Inflammatory macrophage (primary cell): ENCODE measurements around the gene KRTAP6-1.

Experiments used
- DNase-seq, 2 donors: peaks; one replicate each; pipeline ENCODE4 v3.0.0-alpha.2; 2020 to 2022
- total RNA-seq, 18 experiments: gene quantifications; one replicate each; lab custom pipeline; 2026; ENCODE audit warnings: mixed read lengths in 6 of 18, inconsistent platforms in 2 of 18; lab: John Stamatoyannopoulos, UW

The KRTAP6-1 gene, protein sequence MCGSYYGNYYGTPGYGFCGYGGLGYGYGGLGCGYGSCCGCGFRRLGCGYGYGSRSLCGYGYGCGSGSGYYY
- total RNA-seq = 0 reads per million in 18 experiments

DNA sequence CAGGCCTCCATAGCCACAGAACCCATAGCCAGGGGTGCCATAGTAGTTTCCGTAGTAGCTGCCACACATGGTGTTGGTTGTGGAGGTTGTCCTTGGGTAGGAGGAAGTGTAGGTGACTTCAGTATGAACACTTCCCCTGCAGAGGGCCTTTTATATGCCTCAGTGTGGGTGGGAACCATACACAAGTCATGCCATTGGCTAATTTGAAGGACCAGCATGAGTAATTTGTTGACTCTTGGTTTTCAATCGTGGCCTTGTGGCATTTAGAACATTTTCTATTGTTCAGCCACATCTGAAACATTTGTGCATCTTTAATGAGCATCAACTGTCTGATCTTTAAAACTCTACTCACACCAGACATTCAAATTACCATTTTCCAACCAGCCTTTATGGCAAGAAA is at the start of gene KRTAP6-1:
TSS of gene KRTAP6-1 (minus strand) at position 95 of the 400 bp plus-strand sequence. CDS start at position 69, 26 bp downstream.
- DNase-seq = no peak

DNA sequence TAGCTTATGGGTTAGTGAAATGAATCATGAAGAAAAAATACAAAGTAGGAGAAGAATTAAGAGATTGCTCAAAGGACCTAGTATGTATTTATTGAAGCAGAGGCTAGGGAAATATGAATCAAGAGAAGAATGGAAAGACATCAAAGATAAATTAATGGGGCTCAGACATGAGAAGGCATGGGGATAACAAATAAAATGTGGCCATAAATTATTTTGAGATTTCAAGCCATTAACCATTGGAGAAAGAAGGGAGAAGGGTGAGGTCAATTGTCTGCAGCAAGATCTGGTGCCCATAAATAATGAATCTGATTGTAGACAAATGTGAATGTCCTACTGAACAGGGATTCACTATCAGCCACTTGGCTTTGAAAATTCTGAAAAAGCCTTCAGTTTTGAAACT is 39.2 kb upstream of the KRTAP6-1 start:
- no peak for DNase-seq

DNA sequence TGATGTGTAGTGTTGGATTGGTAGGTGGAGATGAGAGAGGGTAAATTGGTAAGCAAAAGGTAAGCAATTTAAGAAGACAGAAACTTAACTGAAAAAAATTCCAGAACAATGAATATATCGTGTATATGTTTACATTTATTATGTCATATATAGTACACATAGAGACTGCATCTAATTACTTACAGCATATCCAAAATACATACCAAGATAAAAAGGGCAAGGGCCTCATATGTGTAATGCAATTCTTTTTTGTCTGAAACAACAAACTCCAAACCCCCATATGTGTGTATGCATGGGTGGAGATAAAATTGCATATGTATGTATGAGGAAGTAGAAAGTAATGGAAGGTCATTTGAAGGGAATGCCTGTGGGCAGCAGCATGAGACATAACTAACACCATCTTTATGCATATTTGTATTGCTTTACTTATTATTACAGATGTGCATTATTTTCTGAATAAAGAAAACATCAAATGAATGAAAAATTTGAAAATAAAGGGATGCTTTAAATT is 33.2 kb upstream of the KRTAP6-1 start:
- no peak for DNase-seq

DNA sequence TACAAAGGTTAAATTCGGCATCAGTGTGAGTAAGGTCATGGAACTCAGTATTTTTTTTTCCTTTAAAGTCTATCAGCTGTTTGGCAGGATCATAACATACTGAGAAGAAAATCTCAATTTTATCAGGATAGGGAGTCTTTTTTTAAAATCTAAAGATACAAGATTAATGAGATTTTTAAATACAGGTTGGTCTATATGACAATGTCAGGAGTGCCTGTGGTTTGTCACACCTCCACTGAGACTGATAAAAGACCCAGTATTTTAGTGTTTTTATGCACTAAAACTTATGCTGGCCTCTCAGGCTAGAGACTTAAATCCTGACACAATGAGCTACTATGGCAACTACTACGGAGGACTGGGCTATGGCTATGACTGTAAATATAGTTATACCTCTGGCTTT is 28.8 kb upstream of the KRTAP6-1 start, which contains the start of gene KRTAP20-3:
TSS of gene KRTAP20-3 (plus strand) at position 301 of the 400 bp plus-strand sequence.
- DNase-seq = no peak

DNA sequence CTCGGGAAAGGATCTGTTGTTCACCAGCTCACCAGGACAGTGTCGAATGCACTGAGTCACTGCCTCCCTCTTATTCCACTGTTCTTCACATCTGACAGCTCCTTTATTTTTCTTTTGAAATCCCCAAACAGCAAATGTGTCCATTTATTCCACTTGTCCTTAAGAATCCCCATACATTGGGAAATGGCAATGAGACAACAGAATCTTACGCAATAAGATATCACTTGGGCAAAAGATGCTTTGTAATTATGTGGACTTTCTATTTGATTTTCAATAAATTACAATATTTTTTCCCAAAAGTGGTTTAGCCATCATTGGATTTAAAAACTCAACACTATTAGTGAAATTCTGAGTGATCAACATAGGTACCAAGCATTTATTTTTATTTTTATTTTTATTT is 25.0 kb upstream of the KRTAP6-1 start:
- no peak for DNase-seq

DNA sequence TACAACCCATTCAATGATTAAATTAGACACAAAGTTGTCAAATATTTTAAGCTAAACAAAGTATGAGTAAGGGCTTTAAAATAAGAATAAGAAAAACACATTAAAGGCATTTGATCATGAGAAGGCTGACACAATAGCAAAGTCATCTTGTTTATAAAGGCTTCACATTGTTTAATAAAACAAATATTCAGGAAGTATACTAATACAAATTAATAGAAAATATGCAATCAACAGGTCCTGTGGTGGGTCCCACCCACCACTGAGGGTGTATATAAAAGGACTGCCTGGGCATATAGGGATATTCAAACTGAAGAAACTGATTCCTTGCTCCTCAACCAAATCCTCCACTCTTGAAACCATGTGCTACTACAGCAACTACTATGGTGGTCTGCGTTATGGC is 21.2 kb upstream of the KRTAP6-1 start, which contains the start of gene KRTAP20-2:
TSS of gene KRTAP20-2 (plus strand) at position 301 of the 400 bp plus-strand sequence. CDS start at position 359, 58 bp downstream.
- no peak for DNase-seq

DNA sequence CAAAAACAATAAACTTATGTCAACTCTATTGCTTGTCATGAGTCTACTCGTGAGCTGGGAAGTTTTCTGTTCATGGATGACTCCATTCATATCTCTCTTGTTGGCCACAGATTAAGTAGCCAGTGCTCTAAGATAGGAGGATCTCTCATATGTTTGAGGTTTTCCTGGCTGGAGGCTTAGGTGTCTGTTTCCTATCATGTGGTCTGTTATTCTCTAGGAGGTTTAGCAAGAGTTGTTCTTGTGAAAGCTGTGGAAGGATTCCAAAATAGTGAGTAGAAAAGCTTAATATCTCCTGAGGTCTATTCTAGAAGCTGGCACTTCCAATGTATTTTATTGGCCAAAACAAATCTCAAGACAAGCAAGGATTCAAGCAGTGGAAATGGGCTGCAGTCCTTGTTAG is 15.5 kb upstream of the KRTAP6-1 start:
- DNase-seq = no peak

DNA sequence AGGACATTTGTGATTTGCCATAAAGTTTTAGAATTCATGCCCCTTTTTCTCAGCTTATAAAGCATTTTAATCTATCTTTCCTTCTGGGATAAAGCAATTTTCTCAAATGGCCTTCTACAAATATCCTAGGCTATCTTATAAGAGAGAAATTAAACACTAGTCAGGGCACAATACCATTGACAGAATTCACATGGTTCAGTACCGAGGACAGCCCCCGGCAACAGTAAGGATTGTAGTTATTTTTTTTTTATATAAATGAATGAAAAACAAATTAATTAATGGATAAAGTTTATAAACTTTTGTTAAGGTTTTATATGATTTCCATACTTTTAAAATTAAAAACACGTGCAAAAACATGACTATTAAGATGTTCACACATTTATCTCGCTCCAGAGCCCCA is 14.4 kb upstream of the KRTAP6-1 start:
- DNase-seq = no peak

DNA sequence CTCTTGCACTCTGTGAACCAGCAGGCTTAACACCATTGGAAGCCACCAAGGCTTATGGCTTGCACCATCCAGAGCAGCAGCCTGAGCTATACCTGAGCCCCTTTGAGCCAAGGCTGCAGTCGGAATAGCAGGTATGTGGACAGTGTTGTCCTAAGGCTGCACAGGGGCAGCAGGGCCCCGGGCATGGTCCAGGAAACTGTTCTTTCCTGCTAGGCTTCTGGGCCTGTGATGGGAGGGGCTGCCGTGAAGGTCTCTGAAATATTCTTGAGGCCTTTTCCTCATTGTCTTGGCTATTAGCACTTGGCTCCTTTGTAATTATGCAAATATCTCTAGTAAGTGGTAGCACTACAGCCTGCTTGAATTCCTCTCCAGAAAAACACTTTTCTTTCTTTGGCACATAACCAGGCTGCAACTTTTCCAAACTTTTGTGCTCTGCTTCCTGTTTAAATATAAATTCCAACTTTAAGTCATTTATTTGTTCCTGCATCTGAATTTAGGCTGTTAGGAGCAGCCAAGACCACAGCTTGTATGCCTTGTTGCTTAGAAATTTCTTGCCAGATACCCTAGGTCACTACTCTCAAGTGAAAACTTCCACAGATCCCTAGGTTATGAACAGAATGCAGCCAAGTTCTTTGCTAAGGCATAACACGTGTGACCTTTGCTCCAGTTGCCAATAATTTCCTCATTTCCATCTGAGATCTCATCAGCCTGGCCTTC is 11.9 kb upstream of the KRTAP6-1 start:
- no peak for DNase-seq

DNA sequence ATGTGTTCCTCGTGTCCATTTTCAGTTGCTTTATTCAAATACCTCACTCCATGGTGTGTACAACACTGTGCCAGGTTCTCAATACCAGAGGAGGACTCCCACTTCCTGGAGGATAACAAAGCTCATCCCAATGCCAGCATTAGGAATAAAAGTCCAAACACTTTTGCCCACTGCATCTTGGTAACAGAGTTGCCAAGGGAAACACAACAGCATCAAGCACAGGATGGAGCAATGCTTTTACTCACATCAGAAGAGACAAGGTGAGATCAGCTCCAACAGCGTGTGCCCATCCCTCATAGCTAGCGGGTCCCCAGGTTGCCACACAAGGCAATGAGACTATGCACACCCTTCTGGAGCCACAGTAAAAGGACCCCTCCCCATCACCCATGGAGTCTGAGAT is 9.6 kb upstream of the KRTAP6-1 start:
- no peak for DNase-seq

DNA sequence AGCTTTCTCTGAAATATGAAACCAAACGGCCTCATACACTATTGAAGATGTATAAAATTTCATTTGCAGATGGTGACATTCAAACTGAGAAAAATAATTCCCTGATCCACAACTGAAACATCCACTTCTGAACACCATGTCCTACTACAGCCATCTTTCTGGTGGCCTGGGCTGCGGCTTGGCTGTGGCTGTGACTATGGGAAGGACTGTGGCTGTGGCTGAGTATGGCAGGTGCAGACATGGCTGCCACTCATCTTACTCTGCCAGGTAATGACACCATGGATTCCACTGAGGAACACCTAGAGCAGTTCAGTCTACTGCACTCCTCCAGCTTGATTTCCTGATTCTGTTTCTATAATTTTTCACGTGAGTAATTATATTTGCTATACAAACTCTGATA is 6.8 kb upstream of the KRTAP6-1 start, which contains the start of gene KRTAP20-4:
TSS of gene KRTAP20-4 (plus strand) at position 106 of the 400 bp plus-strand sequence.
- no peak for DNase-seq

DNA sequence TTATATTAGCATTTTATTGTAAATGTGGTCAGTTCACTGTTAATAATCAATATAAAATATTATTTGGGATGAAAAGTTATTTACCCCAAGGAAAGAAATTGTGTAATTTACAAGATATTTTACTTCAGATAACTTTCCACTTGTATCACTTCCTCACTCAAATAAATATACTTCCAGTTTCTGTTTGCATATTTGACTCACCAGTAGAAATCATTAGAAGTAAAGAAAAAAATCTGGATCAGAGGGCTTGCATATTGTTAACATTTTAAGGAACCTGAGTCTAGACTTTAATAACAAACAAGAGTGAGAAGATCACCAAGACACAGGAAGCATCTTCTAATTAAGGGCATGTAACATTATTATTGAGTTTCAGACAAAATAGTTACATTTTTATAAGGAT is 6.3 kb upstream of the KRTAP6-1 start:
- no peak for DNase-seq

DNA sequence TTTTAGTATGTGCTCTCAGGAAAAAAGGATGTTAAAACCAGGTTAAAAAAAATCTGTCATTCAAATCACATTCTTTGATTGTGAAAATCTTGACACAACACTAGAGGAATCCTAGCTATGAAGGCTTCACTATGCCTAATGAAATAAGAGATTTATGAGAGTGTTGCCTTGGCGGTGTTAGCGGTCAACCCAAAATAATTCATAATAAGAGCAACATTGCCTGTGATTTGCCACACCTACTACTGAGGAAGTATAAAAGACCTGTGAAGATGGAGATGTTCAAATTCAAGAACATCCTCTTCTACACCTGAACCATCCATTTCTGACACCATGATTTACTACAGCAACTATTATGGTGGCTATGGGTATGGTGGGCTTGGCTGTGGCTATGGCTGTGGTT is 2.4 kb upstream of the KRTAP6-1 start, which contains the start of gene KRTAP20-1:
TSS of gene KRTAP20-1 (plus strand) at position 301 of the 400 bp plus-strand sequence. CDS start at position 331, 30 bp downstream.
- no peak for DNase-seq

DNA sequence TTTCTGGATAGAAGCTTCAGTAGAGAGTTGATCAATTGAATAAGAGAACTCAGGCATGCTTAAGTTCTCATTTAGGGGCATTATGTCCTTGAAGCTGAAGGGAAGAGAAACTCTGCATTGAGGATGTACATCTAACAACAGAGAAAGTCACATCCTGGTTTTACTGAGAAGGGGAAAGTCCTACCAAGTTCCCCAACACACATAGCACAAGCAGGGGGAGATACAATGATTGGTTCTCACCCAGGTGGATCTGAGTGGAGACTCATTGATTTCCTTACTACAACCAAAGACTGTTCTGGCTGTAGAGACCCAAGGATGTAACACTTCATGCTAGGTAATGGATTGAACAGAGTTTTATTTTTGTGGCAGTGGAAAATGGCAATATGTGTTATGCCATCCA is 1.5 kb upstream of the KRTAP6-1 start:
- DNase-seq = no peak

DNA sequence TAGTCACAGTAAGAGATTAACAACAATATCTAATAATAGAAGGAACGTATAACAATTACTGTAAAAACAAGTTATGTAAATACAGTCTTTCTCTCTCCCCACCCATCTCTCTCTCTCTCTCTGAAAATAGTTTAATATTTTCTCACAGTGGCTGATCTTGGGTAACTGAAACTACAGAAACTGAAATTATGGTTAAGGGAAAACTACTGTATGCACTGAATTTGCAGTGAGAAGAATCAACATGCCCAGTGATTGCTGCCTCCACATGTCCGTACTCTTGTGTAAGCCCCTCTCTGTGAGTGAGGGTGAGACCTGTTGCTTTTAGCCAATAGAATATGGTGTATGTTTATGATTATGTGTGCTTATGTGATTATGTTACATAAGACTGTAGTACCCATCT is 1.6 kb downstream of the KRTAP6-1 start:
- DNase-seq = no peak

DNA sequence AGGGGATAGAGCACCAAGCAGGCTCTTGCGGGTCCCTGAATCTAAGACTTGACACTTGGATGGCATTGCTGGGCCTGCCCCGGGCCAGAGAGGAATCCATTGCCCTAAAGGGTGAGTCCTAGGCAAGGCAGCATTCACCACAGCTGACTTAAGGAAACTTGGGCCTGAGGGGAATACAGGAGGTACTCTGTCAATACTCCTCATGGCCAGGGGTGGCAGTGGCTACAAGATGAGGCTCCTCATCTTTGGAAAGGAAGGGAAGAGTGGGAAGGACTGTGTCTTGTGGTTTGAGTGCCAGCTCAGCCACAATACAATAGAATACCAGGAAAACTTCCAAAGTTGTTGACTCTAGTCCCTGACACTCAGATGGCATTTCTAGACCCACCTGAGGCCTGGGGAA is 7.8 kb downstream of the KRTAP6-1 start:
- no peak for DNase-seq

DNA sequence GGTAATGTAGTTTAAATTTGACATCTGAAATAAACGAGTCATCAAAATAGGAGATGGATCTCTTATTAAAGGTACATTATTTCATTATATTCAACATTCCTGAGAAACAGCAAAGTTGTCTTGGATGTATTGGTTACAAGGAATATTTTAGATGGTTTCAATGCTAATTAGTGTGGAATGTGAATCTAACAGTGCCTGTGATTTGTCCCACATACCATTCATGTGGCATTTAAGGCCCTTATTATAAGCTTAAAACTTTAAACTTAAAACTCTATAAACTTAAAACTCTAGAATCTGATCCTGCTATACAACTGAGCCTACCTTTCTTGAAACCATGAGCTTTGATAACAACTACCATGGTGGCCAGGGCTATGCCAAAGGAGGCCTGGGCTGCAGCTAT is 12.9 kb downstream of the KRTAP6-1 start, which contains the start of gene KRTAP22-1:
TSS of gene KRTAP22-1 (plus strand) at position 301 of the 400 bp plus-strand sequence.
- DNase-seq = no peak

DNA sequence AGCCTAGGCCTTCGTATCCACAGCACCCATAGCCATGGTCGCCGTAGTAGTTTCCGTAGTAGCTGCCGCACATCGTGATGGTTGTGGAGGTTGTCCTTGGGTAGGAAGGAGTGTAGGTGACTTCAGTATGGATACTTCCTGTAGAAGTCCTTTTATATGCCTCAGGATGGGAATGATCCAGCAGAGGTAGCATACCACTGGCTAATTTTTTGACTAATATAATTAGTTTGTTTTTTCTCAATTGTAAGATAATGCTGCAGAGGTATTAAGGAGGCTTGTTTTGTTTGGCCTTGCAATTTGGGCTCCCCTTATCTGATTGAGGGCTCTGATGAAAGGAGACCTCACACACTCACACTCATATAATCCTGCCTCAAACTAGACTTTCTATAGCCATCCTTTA is 14.9 kb downstream of the KRTAP6-1 start, which contains the start of gene KRTAP6-2:
TSS of gene KRTAP6-2 (minus strand) at position 101 of the 400 bp plus-strand sequence. CDS start at position 73, 28 bp downstream.
- DNase-seq = no peak

DNA sequence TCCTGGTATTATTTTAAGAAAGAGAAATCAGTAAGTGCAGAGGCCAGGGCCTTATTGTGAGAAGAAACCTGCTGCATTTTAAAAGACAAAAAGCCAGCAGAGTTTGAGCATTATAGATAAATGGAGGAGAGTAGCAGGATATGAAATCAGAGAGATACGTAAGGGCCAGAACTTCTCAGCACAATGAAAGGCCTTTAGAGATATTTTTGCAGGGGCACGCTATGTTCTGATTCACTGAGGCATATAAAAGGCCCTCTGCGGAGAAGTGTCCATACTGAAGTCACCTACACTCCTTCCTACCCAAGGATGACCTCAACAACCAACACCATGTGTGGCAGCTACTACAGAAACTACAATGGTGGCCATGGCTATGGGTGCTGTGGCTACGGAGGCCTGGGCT is 21.6 kb downstream of the KRTAP6-1 start, which contains the start of gene KRTAP6-3:
TSS of gene KRTAP6-3 (plus strand) at position 301 of the 400 bp plus-strand sequence. CDS start at position 307, 6 bp downstream.
- no peak for DNase-seq

DNA sequence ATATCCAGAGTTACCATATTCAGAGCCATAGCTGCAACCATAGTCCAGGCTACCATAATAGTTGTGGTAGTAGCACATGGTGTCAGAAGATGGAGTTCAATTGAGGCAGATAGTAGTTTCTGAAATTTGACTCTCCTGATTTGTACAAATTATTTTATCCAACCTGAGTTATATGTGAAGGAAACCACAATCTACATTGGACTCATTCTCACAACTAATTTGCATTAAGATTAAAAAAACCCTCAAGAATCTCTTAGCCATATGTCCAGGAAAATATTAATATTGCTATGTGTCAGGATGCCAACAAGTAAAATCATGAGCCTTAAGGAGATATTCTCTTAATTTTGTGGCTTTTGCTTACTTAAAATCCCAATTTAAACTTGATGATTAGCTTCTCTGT is 23.4 kb downstream of the KRTAP6-1 start, which contains the start of gene KRTAP22-2:
TSS of gene KRTAP22-2 (minus strand) at position 101 of the 400 bp plus-strand sequence.
- no peak for DNase-seq

DNA sequence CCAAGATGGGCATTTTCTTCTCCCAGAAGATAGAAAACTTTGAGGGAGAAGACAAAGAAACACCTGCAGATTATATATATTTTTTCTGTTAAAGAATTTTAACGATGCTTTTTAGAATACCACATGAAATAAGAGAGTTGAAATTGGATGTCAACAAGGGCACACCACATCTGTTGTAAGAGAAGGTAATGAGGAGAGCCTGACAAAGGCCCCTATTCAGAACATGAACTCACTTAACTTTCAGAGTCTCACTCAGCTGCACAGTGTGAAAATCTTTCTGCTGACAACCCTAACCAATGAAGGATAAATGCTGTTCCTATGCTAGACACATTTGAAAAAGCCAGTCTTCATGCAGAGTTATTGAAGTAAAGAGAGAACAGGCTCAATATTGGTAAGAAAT is 30.9 kb downstream of the KRTAP6-1 start:
- DNase-seq = no peak

DNA sequence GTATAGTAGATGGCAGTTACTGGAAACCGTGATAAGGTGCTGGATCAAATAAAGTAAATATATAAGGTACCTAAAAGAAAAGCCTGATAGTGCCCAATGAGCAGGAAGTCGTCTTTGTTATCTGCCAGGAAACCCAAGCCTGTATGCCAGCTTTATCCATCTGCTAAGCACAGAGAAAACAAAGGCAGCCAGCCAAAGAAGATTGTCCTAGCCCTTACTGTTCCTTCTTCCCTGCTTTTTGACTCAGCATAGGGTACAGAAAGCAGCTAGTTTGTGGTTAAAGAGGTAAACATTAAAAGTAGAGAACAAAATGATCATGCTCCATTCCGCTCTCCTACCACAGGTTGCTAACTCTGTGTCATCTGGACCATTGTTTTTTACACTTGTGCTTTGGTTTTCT is 33.6 kb downstream of the KRTAP6-1 start:
- no peak for DNase-seq

DNA sequence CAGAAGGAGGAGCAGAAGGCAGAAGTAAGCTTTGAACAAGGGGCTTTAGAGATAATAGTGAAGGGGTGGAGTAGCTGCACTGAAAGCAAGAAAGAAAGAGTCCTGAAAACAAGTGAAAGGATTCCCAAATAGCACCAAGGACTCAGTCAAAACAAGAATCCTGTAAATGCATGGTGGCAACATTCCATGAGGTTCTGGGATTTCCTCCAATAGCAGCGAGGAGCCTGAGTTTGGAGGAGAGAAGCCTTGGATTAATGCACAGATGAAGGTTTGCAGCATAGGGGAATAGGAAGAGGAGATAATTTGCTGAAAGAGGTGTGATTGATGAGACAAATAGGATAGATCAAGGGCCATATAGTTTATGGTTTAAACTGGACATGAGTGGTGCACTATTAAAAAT is 34.4 kb downstream of the KRTAP6-1 start:
- no peak for DNase-seq
